Ishikawa (cell line): Measurements from ENCODE around the gene SETBP1.

ENCODE experiments used
- CEBPB ChIP-seq: IDR thresholded peaks from 2 replicates; pipeline ENCODE4 v1.6.1; 2012
- CREB1 ChIP-seq: IDR thresholded peaks from 2 replicates; pipeline ENCODE4 v1.6.1; 2012; ENCODE audit warnings: low read depth
- EGR1 ChIP-seq: IDR thresholded peaks from 2 replicates; pipeline ENCODE4 v1.6.1; 2012
- EP300 ChIP-seq: IDR thresholded peaks from 2 replicates; pipeline ENCODE4 v1.6.1; 2012; ENCODE audit warnings: borderline replicate concordance
- MAX ChIP-seq: IDR thresholded peaks from 2 replicates; pipeline ENCODE4 v1.6.1; 2012
- RAD21 ChIP-seq: IDR thresholded peaks from 2 replicates; pipeline ENCODE4 v1.6.1; 2012; ENCODE audit warnings: low read depth
- REST ChIP-seq: IDR thresholded peaks from 2 replicates; pipeline ENCODE4 v1.6.1; 2012; ENCODE audit warnings: low read depth, mild to moderate bottlenecking
- TAF1 ChIP-seq: IDR thresholded peaks from 2 replicates; pipeline ENCODE4 v1.6.1; 2012; ENCODE audit warnings: low read depth, mild to moderate bottlenecking
- TCF12 ChIP-seq: IDR thresholded peaks from 2 replicates; pipeline ENCODE4 v1.6.1; 2012; ENCODE audit warnings: low read depth
- YY1 ChIP-seq: IDR thresholded peaks from 2 replicates; pipeline ENCODE4 v1.6.1; 2012; ENCODE audit warnings: low read depth

GRCh38 chr18:44695503-44695902, 14.8 kb downstream of the SETBP1 start:
- TF ChIP-seq REST (no peak), RAD21 (no peak), CEBPB (no peak), CREB1 (no peak), EP300 (no peak), TCF12 (no peak), YY1 (no peak), MAX (no peak), EGR1 (no peak), TAF1 (no peak)
